Measurements from ENCODE around the gene GLS. TPM values are rescaled to one million over a fixed set of nuclear protein-coding genes. Genes with fewer than 3 reads are reported as not detected.

Gene GLS
- total RNA-seq, 1 experiment from 2014 or later = 97.4 TPM

DNA sequence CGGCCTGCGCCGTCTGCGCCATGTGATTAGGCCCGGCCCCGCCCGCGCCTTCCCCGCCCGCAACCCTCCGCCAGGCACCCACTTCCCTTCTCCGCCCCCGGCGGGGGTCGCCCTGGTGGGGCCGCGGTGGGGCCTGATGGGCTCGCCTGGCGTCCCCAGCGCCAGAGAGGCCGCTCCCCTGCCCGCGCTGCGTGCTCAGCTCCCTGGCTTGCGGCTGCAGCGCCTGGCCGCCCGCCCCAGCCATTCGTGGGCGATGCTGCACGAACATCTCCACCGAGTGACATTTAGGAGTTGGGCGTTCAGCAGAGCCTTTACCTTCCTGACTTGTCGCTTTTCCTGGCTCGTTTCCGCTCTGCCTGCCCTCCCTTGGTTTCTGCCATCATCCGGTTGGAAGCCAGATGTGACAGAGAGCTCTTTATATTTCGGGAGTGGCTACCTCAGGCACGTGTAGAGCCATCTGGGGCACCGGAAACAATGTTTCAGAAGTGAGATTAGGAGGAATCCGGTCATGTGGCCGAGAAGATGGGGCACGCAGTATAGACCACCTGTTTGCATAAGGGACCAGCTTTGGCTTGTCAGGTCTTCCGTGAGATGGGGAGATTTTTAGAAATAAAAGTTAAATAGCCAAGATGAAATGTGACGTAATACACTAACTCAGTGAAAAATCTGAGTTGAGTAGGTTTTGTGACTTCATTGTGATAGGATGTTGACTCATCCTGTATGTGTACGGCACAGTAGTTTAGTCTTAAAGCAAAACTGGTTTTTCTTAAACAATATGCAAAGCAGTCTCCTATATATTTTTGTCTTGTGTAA, 1.2 kb downstream of the GLS start:
- H4K20me1 ChIP-seq (ENCODE audit: insufficient read depth) = peaks cover 16% of the 10 kb centered on the region; the same call in 1 of the 2 replicates
- H3K27me3 ChIP-seq (ENCODE audit: insufficient read depth, low read length) = no peaks in the 10 kb centered on the region
- ATAC-seq (peak; percentile 44), DNase-seq (ENCODE audit: low read depth, low spot score) (peak; percentile 73)
- H3K4me3 ChIP-seq (replicated peaks in 1 of 2; ENCODE audit: low read depth in 1 of 2, low read length in 2 of 2) = peak overlapping the region; percentile 77 to 79
- H2AFZ ChIP-seq (ENCODE audit: low read depth, low read length, poor library complexity, severe bottlenecking) = no peak overlapping the region
- ChIA-PET POLR2A (interaction anchor here (1.1 to 2.1 kb wide), 5 partner anchors 11 to 43 kb away, joined by 3 to 8 read pairs (median 4); no protein-coding TSS in a partner anchor), RAD21 (ENCODE audit: low non-redundant PET in 1 of 2, low total read pairs in 2 of 2, uncharacterized antibody in 2 of 2, unreplicated experiment in 2 of 2) (no interaction called here), CTCF (no interaction called here)
- H3K4me1 ChIP-seq (ENCODE audit: control insufficient read depth in 1 of 2, insufficient read depth in 2 of 2, low read length in 2 of 2) = peaks cover 17 to 21% of the 10 kb centered on the region in 2 experiments
- no TSS peak for BruUV-seq (replicated peaks)
- 0 out of 4 replicates have a peak, but pooled peaks cover 0 to 9% of the 10 kb centered on the region in 2 experiments for H3K36me3 ChIP-seq (ENCODE audit: control insufficient read depth in 1 of 2, insufficient read depth in 2 of 2, low read length in 2 of 2)
- intact Hi-C loops (cut with micrococcal nuclease) = loop anchor here (5.0 to 10.0 kb wide), 2 partner anchors 40 to 97 kb away; no protein-coding TSS in a partner anchor
- peak overlapping the region; percentile 82 for H3K9ac ChIP-seq (ENCODE audit: low read length)
- peak overlapping the region; percentile 99 for H3K4me2 ChIP-seq (ENCODE audit: low read length)
- H3K27ac ChIP-seq (ENCODE audit: low read depth, low read length) = peak overlapping the region; percentile 86
- H3K9me2 ChIP-seq (ENCODE audit: insufficient read depth) = no peaks in the 10 kb centered on the region
- no peaks in the 10 kb centered on the region for H3K9me3 ChIP-seq (ENCODE audit: control insufficient read depth in 1 of 2, insufficient read depth in 1 of 2, low read depth in 1 of 2, low read length in 2 of 2)
- peaks cover 58% of the 10 kb centered on the region for H3K79me2 ChIP-seq (ENCODE audit: insufficient read depth, low read length)
- TF ChIP-seq FOSL1 (IDR thresholded peaks at IDR 0.05; ENCODE audit: low read depth) (peak; percentile 57), SP1 (IDR thresholded peaks at IDR 0.05; ENCODE audit: low read depth) (peak; percentile 66), CEBPB (IDR thresholded peaks at IDR 0.05; ENCODE audit: low read depth) (peak; percentile 72), SRF (IDR thresholded peaks at IDR 0.05; ENCODE audit: low read depth) (0 out of 2 replicates have a peak, but pooled peaks have one; percentile 26), MAX (IDR thresholded peaks at IDR 0.05) (peak; percentile 95), YY1 (IDR thresholded peaks at IDR 0.05; ENCODE audit: extremely low read depth, insufficient replicate concordance, low read depth, low read length) (no peak), SIN3A (IDR thresholded peaks at IDR 0.05; ENCODE audit: low read depth) (peak; percentile 95), TCF7L2 (IDR thresholded peaks at IDR 0.05; ENCODE audit: borderline replicate concordance, extremely low read depth, insufficient read depth, insufficient read length) (peak; percentile 46), CBX3 (IDR thresholded peaks at IDR 0.05; ENCODE audit: low read depth) (peak; percentile 46; the same call in 1 of the 2 replicates), ELF1 (IDR thresholded peaks at IDR 0.05; ENCODE audit: borderline replicate concordance, low read depth) (no peak), EGR1 (IDR thresholded peaks at IDR 0.05; ENCODE audit: low read depth) (0 out of 2 replicates have a peak, but pooled peaks have one; percentile 27), ZFX (IDR thresholded peaks at IDR 0.05) (peak; percentile 76), CTCF (IDR thresholded peaks at IDR 0.05 in 2 of 3, conservative IDR thresholded peaks at IDR 0.05 in 1 of 3; ENCODE audit: borderline replicate concordance in 1 of 3, insufficient read depth in 1 of 3, low read depth in 2 of 3, low read length in 2 of 3) (no peak), POLR2AphosphoS5 (IDR thresholded peaks at IDR 0.05; ENCODE audit: low read depth, low read length) (peak; percentile 47), JUND (IDR thresholded peaks at IDR 0.05) (peak; percentile 40; the same call in 1 of the 2 replicates), ZNF274 (IDR thresholded peaks at IDR 0.05; ENCODE audit: low read depth, low read length) (no peak), EZH2phosphoT487 (IDR thresholded peaks at IDR 0.05; ENCODE audit: borderline replicate concordance) (no peak), RAD21 (IDR thresholded peaks at IDR 0.05; ENCODE audit: low read depth) (no peak), EZH2 (IDR thresholded peaks at IDR 0.05) (no peak), POLR2A (IDR thresholded peaks at IDR 0.05; ENCODE audit: borderline replicate concordance, extremely low read depth, insufficient read depth, insufficient read length) (peak; percentile 69)
- TF ChIP-seq, protein P1, sequence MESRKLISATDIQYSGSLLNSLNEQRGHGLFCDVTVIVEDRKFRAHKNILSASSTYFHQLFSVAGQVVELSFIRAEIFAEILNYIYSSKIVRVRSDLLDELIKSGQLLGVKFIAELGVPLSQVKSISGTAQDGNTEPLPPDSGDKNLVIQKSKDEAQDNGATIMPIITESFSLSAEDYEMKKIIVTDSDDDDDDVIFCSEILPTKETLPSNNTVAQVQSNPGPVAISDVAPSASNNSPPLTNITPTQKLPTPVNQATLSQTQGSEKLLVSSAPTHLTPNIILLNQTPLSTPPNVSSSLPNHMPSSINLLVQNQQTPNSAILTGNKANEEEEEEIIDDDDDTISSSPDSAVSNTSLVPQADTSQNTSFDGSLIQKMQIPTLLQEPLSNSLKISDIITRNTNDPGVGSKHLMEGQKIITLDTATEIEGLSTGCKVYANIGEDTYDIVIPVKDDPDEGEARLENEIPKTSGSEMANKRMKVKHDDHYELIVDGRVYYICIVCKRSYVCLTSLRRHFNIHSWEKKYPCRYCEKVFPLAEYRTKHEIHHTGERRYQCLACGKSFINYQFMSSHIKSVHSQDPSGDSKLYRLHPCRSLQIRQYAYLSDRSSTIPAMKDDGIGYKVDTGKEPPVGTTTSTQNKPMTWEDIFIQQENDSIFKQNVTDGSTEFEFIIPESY (IDR thresholded peaks at IDR 0.05; ENCODE audit: extremely low read depth, insufficient replicate concordance, low read length) = peak; percentile 14
- TF ChIP-seq, protein P2, sequence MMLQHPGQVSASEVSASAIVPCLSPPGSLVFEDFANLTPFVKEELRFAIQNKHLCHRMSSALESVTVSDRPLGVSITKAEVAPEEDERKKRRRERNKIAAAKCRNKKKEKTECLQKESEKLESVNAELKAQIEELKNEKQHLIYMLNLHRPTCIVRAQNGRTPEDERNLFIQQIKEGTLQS (IDR thresholded peaks at IDR 0.05) = no peak; the same call in 1 of the 2 replicates

Measured in HCT116 (cell line).